Activated T-helper 9 cell treated with anti-CD3 and anti-CD28 coated beads, Interleukin-2, amount 50 U/mL, for 16 hours (primary cell): ENCODE data around the gene CYP1A1.
"Not testable (repeated sequence)": the region's sequence is repeated elsewhere in the genome, so short reads cannot be mapped to it uniquely, and the experiment has no call there.

Source experiments
- DNase-seq: peaks from one replicate; pipeline ENCODE4 v3.0.0-alpha.2; 2020; ENCODE audit warnings: low read depth

The CYP1A1 gene

GRCh38 chr15:74725225-74725774 is at the start of gene CYP1A1:
TSS of gene CYP1A1 (minus strand) at chr15:74725528. CDS start at chr15:74723097, 2,431 bp downstream.
- peak; percentile 20 for DNase-seq

- no peak for DNase-seq
Observed at GRCh38 chr15:74773731-74774252, 48.5 kb upstream of the CYP1A1 start.

- no peak for DNase-seq
Observed at GRCh38 chr15:74773329-74773728, 48.0 kb upstream of the CYP1A1 start.

GRCh38 chr15:74770211-74770903 is 45.0 kb upstream of the CYP1A1 start:
- DNase-seq: no peak

GRCh38 chr15:74769463-74770025 is 44.2 kb upstream of the CYP1A1 start:
- no peak for DNase-seq

- DNase-seq: peak; percentile 48
Observed at GRCh38 chr15:74768771-74769342, 43.5 kb upstream of the CYP1A1 start.

- DNase-seq: no peak
Observed at GRCh38 chr15:74768099-74768770, 42.9 kb upstream of the CYP1A1 start.

- DNase-seq: no peak
Observed at GRCh38 chr15:74767167-74768098, 42.1 kb upstream of the CYP1A1 start.

- no peak for DNase-seq
Observed at GRCh38 chr15:74763416-74763815, 38.1 kb upstream of the CYP1A1 start.

GRCh38 chr15:74762791-74763150 is 37.4 kb upstream of the CYP1A1 start:
- no peak for DNase-seq

GRCh38 chr15:74758736-74759135 is 33.4 kb upstream of the CYP1A1 start:
- DNase-seq: no peak

- no peak for DNase-seq
Observed at GRCh38 chr15:74754593-74755215, 29.4 kb upstream of the CYP1A1 start.

- DNase-seq: no peak
Observed at GRCh38 chr15:74752531-74752930, 27.2 kb upstream of the CYP1A1 start.

- DNase-seq: no peak
Observed at GRCh38 chr15:74752011-74752410, 26.7 kb upstream of the CYP1A1 start.

GRCh38 chr15:74750751-74751150 is 25.4 kb upstream of the CYP1A1 start:
- no peak for DNase-seq

GRCh38 chr15:74749832-74750231 is 24.5 kb upstream of the CYP1A1 start:
- no peak for DNase-seq

- no peak for DNase-seq
Observed at GRCh38 chr15:74748322-74748946, 23.1 kb upstream of the CYP1A1 start, which contains the start of gene CYP1A2. TSS of gene CYP1A2 (plus strand) at chr15:74748845. CDS start at chr15:74749739, 894 bp downstream.

GRCh38 chr15:74746389-74746788 is 21.1 kb upstream of the CYP1A1 start:
- no peak for DNase-seq

GRCh38 chr15:74742422-74742821 is 17.1 kb upstream of the CYP1A1 start:
- no peak for DNase-seq

GRCh38 chr15:74738239-74738638 is 12.9 kb upstream of the CYP1A1 start:
- DNase-seq: not testable (repeated sequence)
